IMR-90 (cell line): ENCODE results near the gene FBN3. TPM values are rescaled to one million over a fixed set of nuclear protein-coding genes. Genes with fewer than 3 reads are reported as not detected.

Experiments used
- ATAC-seq: fragments of 200-7000 bp; cut with Tn5 transposase; 2 replicates; pipeline ENCODE4 v1.9.1; 2020; ENCODE audit warnings: low read depth, mild to moderate bottlenecking, moderate library complexity
- BruUV-seq: library from RNA; stranded (reverse); fragments of 400-500 nt; replicated peaks from 2 replicates; lab custom pipeline; 2021; lab: Mats Ljungman, UMichigan
- CTCF ChIA-PET: fragments of 300-600 bp; formaldehyde crosslinking; extraction: SDS; loops from one replicate; lab custom pipeline; 2021; ENCODE audit warnings: antibody characterized with exemption; lab: Yijun Ruan, JAX
- POLR2A ChIA-PET: fragments of 300-600 bp; sonication (Branson Sonifier 250); formaldehyde crosslinking; loops from one replicate; lab custom pipeline; 2022; ENCODE audit warnings: antibody characterized with exemption; ENCODE audit not compliant: unreplicated experiment; lab: Charles Lee
- DNase-seq: peaks from one replicate; pipeline ENCODE4 v3.0.0; 2013
- H2AFZ ChIP-seq: replicated peaks from 2 replicates; pipeline ENCODE3; 2013; ENCODE audit warnings: low read length, mild to moderate bottlenecking; ENCODE audit not compliant: poor library complexity
- H2AK5ac ChIP-seq: 2 replicates; pipeline ENCODE4 v1.6.1; 2013; ENCODE audit warnings: low read depth, low read length, inconsistent platforms
- H2AK9ac ChIP-seq: replicated peaks from 2 replicates; pipeline ENCODE3; 2013; ENCODE audit warnings: mild to moderate bottlenecking, low read depth, low read length, moderate library complexity; ENCODE audit not compliant: poor library complexity
- H2BK120ac ChIP-seq: 2 replicates; pipeline ENCODE4 v1.6.1; 2013; ENCODE audit warnings: low read depth, low read length, inconsistent platforms
- H2BK15ac ChIP-seq: 3 replicates; pipeline ENCODE4 v1.6.1; 2013; ENCODE audit warnings: low read depth, low read length, inconsistent platforms
- H2BK20ac ChIP-seq: 2 replicates; pipeline ENCODE4 v1.6.1; 2013; ENCODE audit warnings: low read depth, mild to moderate bottlenecking, inconsistent platforms, low read length, moderate library complexity
- H2BK5ac ChIP-seq: 2 replicates; pipeline ENCODE4 v1.6.1; 2013; ENCODE audit warnings: mild to moderate bottlenecking, low read depth, low read length, inconsistent platforms; ENCODE audit not compliant: poor library complexity, severe bottlenecking
- H3K14ac ChIP-seq: replicated peaks from 2 replicates; pipeline ENCODE4 v1.6.1; 2013; ENCODE audit warnings: low read depth, low read length, inconsistent platforms
- H3K18ac ChIP-seq: 2 replicates; pipeline ENCODE4 v1.6.1; 2013; ENCODE audit warnings: low read depth, low read length, control low read depth
- H3K23ac ChIP-seq: 2 replicates; pipeline ENCODE4 v1.6.1; 2013; ENCODE audit warnings: low read depth, low read length, inconsistent platforms
- H3K27ac ChIP-seq: 2 replicates; pipeline ENCODE4 v1.5.1; 2013; ENCODE audit warnings: mild to moderate bottlenecking, control low read depth, low read length; ENCODE audit not compliant: insufficient read depth
- H3K27me3 ChIP-seq: 2 replicates; pipeline ENCODE4 v1.6.1; 2013; ENCODE audit warnings: low read length; ENCODE audit not compliant: control insufficient read depth, insufficient read depth
- H3K36me3 ChIP-seq: 2 replicates; pipeline ENCODE4 v1.6.1; 2013; ENCODE audit warnings: low read length, mixed read lengths; ENCODE audit not compliant: control insufficient read depth, insufficient read depth
- H3K4ac ChIP-seq: 2 replicates; pipeline ENCODE4 v1.6.1; 2013; ENCODE audit warnings: low read depth, low read length, inconsistent platforms
- H3K4me1 ChIP-seq: 2 replicates; pipeline ENCODE4 v1.6.1; 2013; ENCODE audit warnings: low read length, mixed read lengths; ENCODE audit not compliant: control insufficient read depth, insufficient read depth
- H3K4me2 ChIP-seq: 2 replicates; pipeline ENCODE4 v1.6.1; 2013; ENCODE audit warnings: low read depth, mild to moderate bottlenecking, control low read depth, low read length, moderate library complexity
- H3K4me3 ChIP-seq: 2 replicates; pipeline ENCODE4 v1.5.1; 2013; ENCODE audit warnings: low read depth, mild to moderate bottlenecking, control low read depth, low read length, moderate library complexity; ENCODE audit not compliant: insufficient read depth
- H3K56ac ChIP-seq: 2 replicates; pipeline ENCODE4 v1.6.1; 2013; ENCODE audit warnings: low read length, inconsistent platforms; ENCODE audit not compliant: insufficient read depth; ENCODE audit errors: extremely low read depth
- H3K79me1 ChIP-seq, 2 experiments: 2 replicates each; pipeline ENCODE4 v1.6.1; 2013; ENCODE audit warnings: low read length in 2 of 2, inconsistent platforms in 1 of 2, low read depth in 1 of 2
- H3K9ac ChIP-seq: 2 replicates; pipeline ENCODE4 v1.6.1; 2013; ENCODE audit warnings: low read depth, low read length, control low read depth
- H3K9me1 ChIP-seq: 2 replicates; pipeline ENCODE4 v1.6.1; 2013; ENCODE audit warnings: low read length, inconsistent platforms; ENCODE audit not compliant: insufficient read depth
- H3K9me3 ChIP-seq: 2 replicates; pipeline ENCODE4 v1.6.1; 2013; ENCODE audit warnings: low read length; ENCODE audit not compliant: control insufficient read depth, insufficient read depth
- H4K20me1 ChIP-seq: 2 replicates; pipeline ENCODE4 v1.6.1; 2013; ENCODE audit warnings: low read length, inconsistent platforms; ENCODE audit not compliant: insufficient read depth
- H4K5ac ChIP-seq: 2 replicates; pipeline ENCODE4 v1.6.1; 2013; ENCODE audit warnings: mild to moderate bottlenecking, low read depth, low read length, control low read depth
- H4K8ac ChIP-seq, 2 experiments: 2 replicates each; pipeline ENCODE4 v1.6.1; 2013; ENCODE audit warnings: low read depth in 2 of 2, low read length in 2 of 2, control low read depth in 1 of 2, inconsistent platforms in 1 of 2
- H4K91ac ChIP-seq: 2 replicates; pipeline ENCODE4 v1.6.1; 2013; ENCODE audit warnings: low read depth, low read length, inconsistent platforms; ENCODE audit not compliant: insufficient read depth
- CEBPB ChIP-seq: IDR thresholded peaks from 2 replicates; pipeline ENCODE4 v1.6.1; 2012; ENCODE audit warnings: low read depth, low read length, improper control_type of control experiment
- CHD1 ChIP-seq: IDR thresholded peaks from 2 replicates; pipeline ENCODE4 v1.6.1; 2012; ENCODE audit warnings: low read depth, low read length, improper control_type of control experiment
- ELK1 ChIP-seq: fragments of 150-350 bp; IDR thresholded peaks from 2 replicates; pipeline ENCODE4 v1.6.1; 2016; ENCODE audit warnings: low read depth, mild to moderate bottlenecking, low read length, moderate library complexity, borderline replicate concordance
- MAZ ChIP-seq: IDR thresholded peaks from 2 replicates; pipeline ENCODE4 v1.6.1; 2012; ENCODE audit warnings: low read depth, mild to moderate bottlenecking, low read length, improper control_type of control experiment, moderate library complexity, borderline replicate concordance
- MXI1 ChIP-seq: IDR thresholded peaks from 2 replicates; pipeline ENCODE4 v1.6.1; 2012; ENCODE audit warnings: low read depth, mild to moderate bottlenecking, low read length, moderate library complexity, borderline replicate concordance
- RAD21 ChIP-seq: IDR thresholded peaks from 2 replicates; pipeline ENCODE4 v1.6.1; 2012; ENCODE audit warnings: low read length, improper control_type of control experiment
- RCOR1 ChIP-seq: IDR thresholded peaks from 2 replicates; pipeline ENCODE4 v1.6.1; 2012; ENCODE audit warnings: mild to moderate bottlenecking, low read length, improper control_type of control experiment; ENCODE audit not compliant: insufficient replicate concordance
- RFX5 ChIP-seq: IDR thresholded peaks from 2 replicates; pipeline ENCODE4 v1.8.0; 2012; ENCODE audit warnings: low read depth, mild to moderate bottlenecking, low read length, moderate library complexity
- USF2 ChIP-seq: fragments of 150-350 bp; IDR thresholded peaks from 2 replicates; pipeline ENCODE4 v1.6.1; 2017; ENCODE audit warnings: mild to moderate bottlenecking, antibody characterized with exemption, low read length, low read depth
- WGBS, 2 experiments: methylation state at CpG; one replicate each; pipeline versions ENCODE4 v1.1.5 to v1.1.7; 2013; ENCODE audit warnings: missing lambda C conversion rate in 2 of 2; ENCODE audit not compliant: insufficient read length in 1 of 2; ENCODE audit errors: extremely low coverage in 2 of 2; 5-methylcytosine and 5-hydroxymethylcytosine counted together
- dilution Hi-C: fragments of 300-500 bp; cut with HindIII; formaldehyde crosslinking; loops from one replicate; pipeline ENCODE4 v1.14.3; 2018; ENCODE audit warnings: low sequenced_read_pairs; ENCODE audit not compliant: unreplicated experiment
- in situ Hi-C: fragments of 300-500 bp; cut with MboI; formaldehyde crosslinking; loops from 3 replicates; pipeline ENCODE4 v1.14.3; 2019; ENCODE audit warnings: low sequenced_read_pairs, inconsistent platforms, mixed read lengths
- intact Hi-C: fragments of 100-400 bp; cut with micrococcal nuclease; formaldehyde crosslinking; loops from 2 replicates; pipeline ENCODE4 v1.10.0; 2022
- polyA plus RNA-seq, 3 experiments: library from polyadenylated mRNA; depleted of rRNA; stranded (reverse); fragments of >200 nt; gene quantifications; 2 replicates each; pipeline ENCODE4 v1.2.3, GENCODE V29; 2012; ENCODE audit warnings: low replicate concordance in 1 of 3
- total RNA-seq: library from RNA; depleted of rRNA; stranded (reverse); fragments of >200 nt; gene quantifications from 2 replicates; pipeline ENCODE4 v1.2.3, GENCODE V29; 2012
- TF ChIP-seq, protein P1 (sequence below): conservative IDR thresholded peaks from 2 replicates; pipeline ENCODE4 v1.5.1; 2012; ENCODE audit warnings: mild to moderate bottlenecking, low read depth, low read length, improper control_type of control experiment

The FBN3 gene
- total and polyA plus RNA-seq, 2 of the 4 experiments (the other 2 are of a cell fraction): not detected

DNA sequence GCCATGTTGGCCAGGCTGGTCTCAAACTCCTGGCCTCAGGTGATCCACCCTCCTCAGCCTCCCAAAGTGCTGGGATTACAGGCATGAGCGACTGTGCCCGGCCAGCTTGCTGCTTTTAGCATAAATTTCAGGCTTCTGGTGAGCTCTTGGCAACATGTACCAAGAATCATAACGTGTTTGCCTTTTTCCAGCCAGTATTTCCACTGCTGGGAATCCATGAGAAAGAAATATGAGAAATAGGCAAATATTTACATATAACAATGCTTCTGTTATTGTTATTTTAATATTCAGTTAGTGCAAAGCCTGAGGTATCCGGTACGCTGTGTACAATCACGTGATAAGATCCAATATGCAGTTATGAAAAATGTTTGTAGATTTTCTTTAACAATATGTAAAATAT lies 30.6 kb upstream of the FBN3 start:
- Histone ChIP-seq H4K8ac (no peak overlapping the region), H2BK20ac (no peak overlapping the region), H3K4me1 (no peaks in the 10 kb centered on the region; the same call in 1 of the 2 replicates), H4K91ac (no peak overlapping the region), H3K9ac (no peak overlapping the region), H3K18ac (no peak overlapping the region), H2AFZ (no peak overlapping the region), H3K56ac (no peak overlapping the region), H3K27ac (no peak overlapping the region; the same call in 1 of the 2 replicates), H4K5ac (no peak overlapping the region), H2BK120ac (no peak overlapping the region), H2BK5ac (no peak overlapping the region), H3K9me3 (no peaks in the 10 kb centered on the region), H3K4me3 (no peak overlapping the region), H3K23ac (no peak overlapping the region), H3K4ac (no peak overlapping the region), H4K20me1 (no peaks in the 10 kb centered on the region), H2BK15ac (no peak overlapping the region), H2AK5ac (no peak overlapping the region), H3K36me3 (no peaks in the 10 kb centered on the region), H3K79me1 (no peaks in the 10 kb centered on the region), H3K9me1 (no peaks in the 10 kb centered on the region), H3K14ac (no peak overlapping the region), H3K27me3 (no peaks in the 10 kb centered on the region; the same call in none of the 2 replicates), H2AK9ac (no peak overlapping the region), H3K4me2 (no peak overlapping the region)
- POLR2A ChIA-PET: no interaction called here
- in situ Hi-C loops: no loop called here
- dilution Hi-C loops: no loop called here
- CTCF ChIA-PET: interaction anchor here (0.7 kb wide), 1 partner anchor 88 kb away, joined by 3 read pairs; no protein-coding TSS in a partner anchor
- no peak for TF ChIP-seq CEBPB
- TF ChIP-seq CHD1: no peak
- no peak for TF ChIP-seq USF2
- TF ChIP-seq RAD21: no peak
- TF ChIP-seq RCOR1: no peak
- TF ChIP-seq ELK1: no peak
- TF ChIP-seq RFX5: no peak
- no peak for TF ChIP-seq MAZ
- no peak for TF ChIP-seq MXI1
- TF ChIP-seq, protein P1, sequence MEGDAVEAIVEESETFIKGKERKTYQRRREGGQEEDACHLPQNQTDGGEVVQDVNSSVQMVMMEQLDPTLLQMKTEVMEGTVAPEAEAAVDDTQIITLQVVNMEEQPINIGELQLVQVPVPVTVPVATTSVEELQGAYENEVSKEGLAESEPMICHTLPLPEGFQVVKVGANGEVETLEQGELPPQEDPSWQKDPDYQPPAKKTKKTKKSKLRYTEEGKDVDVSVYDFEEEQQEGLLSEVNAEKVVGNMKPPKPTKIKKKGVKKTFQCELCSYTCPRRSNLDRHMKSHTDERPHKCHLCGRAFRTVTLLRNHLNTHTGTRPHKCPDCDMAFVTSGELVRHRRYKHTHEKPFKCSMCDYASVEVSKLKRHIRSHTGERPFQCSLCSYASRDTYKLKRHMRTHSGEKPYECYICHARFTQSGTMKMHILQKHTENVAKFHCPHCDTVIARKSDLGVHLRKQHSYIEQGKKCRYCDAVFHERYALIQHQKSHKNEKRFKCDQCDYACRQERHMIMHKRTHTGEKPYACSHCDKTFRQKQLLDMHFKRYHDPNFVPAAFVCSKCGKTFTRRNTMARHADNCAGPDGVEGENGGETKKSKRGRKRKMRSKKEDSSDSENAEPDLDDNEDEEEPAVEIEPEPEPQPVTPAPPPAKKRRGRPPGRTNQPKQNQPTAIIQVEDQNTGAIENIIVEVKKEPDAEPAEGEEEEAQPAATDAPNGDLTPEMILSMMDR: no peak
- DNase-seq (no peak), ATAC-seq (peak; percentile 49; the same call in 1 of the 2 replicates)
- intact Hi-C loops: no loop called here
- BruUV-seq: no TSS peak
- 20% methylated on average over 2 of the region's 6 CpGs; no CpG with 5 or more reads in 1 of the 2 experiments for WGBS, 2 experiments
